NCI-H524 treated with DMSO at 0.1 percent for 48 hours (cell line): Measurements from ENCODE around the gene SECISBP2.
"Not testable (repeated sequence)": the region's sequence is repeated elsewhere in the genome, so short reads cannot be mapped to it uniquely, and the experiment has no call there.

Experiments used
- DNase-seq: peaks from one replicate; lab custom pipeline; 2025; lab: John Stamatoyannopoulos, UW

Gene SECISBP2

DNA sequence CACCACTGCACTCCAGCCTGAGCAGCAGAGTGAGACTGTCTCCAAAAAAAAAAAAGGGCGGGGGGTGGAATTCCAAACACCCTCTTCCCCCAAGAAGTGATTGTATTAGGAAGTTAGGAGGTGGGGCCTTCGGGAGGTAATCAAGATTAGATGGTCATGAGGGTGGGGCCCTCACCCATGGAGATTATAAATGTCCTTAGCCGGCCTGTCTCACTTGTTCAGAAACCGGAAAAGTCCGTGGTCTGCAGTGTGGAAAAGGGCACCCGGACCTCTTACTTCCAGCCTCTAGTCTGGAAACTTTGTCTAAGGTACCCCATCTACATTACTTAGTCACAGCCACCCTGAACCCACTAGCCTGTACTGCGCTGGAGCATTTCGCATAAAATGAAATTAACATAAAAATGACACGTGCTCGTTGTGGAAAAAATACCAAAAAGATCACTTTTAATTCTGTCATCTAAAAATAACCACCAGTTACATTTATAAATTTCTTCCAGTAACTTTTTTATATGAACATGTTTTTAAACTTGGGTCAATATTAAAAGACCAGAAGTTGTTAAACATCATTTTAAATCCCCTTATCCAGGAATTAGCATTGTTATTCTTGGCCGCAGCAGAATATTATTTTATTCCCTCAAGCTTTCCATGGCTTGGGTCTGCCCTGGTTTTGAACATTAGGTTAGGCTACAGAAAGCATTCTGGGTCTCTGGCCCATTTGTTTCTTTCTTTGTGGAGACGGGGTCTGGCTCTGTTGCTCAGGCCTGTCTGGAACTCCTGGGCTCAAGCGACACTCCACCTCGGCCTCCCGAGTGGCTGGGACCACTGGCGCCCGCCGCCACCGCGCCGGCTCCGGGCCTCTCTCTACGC lies 8.5 kb upstream of the SECISBP2 start:
- no peak for DNase-seq

GRCh38 chr9:89310475-89311345 lies 7.6 kb upstream of the SECISBP2 start, which contains the start of gene CKS2:
CKS2 (plus strand) TSS chr9:89311195; CDS start chr9:89311293, 98 bp downstream.
- peak; percentile 74 for DNase-seq

DNA sequence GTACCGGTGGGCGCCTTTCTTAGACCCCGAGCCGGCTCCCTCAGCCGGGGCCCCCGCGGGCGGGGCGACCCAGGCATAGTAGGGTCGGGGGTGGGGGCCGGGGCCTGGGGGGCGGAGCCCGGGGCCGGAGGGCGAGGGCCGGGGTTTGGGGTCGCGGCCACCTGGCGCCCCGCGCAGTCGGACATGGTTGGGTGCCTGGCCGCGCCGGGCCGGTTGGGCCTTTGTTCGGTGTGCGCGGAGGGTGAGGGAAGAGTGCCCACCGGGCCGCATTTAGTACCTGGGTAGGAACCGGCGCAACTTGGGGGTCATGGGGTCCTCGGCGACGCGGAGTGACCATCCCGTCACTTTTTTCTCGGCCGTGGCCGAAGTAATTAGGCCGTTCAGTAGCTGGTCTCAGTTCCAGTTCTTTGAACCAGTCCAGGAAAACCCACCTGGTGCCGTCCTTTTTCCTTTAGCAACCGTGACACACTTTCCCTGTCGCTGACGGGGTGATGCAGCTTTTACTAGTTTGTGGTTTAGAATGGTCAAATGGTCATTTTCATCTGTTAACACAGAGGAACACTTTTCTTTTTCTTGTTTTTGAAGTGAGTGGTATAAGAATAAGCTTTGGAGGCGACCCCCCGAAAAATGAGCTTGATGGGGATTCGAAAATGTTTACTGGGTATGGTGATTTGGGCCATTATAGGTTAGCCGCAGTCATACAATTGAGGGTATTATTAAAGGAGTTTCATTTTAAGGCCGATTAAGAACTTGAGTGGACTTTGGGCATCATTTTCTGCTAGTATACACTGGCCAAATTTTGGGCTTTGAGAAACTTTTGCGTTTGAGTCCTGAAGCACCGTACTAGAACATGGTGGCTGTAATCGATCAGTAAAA lies 6.7 kb upstream of the SECISBP2 start:
- DNase-seq: no peak

- DNase-seq: no peak
Measured at GRCh38 chr9:89312222-89312571, 6.1 kb upstream of the SECISBP2 start.

DNA sequence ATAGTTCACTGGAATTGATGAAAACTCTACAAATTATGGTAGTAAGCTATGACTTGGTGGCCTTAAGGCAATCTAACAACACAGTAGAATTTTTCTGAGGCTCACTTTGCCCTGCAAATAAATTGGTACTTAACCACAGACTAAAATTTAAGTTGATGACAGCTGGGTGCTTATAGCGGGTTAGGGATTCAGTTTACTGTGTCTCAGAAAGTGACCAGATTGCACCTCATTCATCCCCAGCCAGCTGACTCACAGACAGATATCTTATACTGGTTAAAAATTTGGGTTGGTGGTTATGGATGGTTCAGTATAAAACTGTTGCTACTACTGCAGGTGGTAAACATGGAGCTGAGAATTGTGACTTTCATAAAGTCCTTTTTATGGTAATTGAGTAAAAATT lies 4.5 kb upstream of the SECISBP2 start:
- peak; percentile 17 for DNase-seq

- no peak for DNase-seq
Measured at GRCh38 chr9:89314955-89315354, 3.3 kb upstream of the SECISBP2 start.

GRCh38 chr9:89315482-89315881 lies 2.8 kb upstream of the SECISBP2 start:
- DNase-seq: no peak

DNA sequence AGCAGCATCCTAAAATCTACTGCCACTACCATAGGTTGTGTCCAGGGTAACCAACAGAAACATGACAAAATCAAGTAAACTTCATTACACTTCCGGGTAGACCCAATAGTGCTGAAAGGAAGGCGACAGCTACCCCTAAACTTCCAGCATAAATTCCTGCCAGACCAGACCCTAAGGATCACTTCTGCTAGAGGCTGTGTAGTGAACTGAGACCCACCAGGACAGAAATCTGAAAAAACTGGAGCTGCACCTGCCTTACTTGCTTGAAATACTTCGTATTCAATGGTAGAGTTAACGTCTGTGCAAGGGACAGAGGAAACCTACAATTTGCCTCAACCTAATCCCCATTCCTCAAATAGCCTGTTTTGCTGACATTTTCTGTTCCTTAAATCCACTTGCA lies 1.0 kb upstream of the SECISBP2 start:
- no peak for DNase-seq

GRCh38 chr9:89319015-89319905 lies 960 bp downstream of the SECISBP2 start:
- no peak for DNase-seq

DNA sequence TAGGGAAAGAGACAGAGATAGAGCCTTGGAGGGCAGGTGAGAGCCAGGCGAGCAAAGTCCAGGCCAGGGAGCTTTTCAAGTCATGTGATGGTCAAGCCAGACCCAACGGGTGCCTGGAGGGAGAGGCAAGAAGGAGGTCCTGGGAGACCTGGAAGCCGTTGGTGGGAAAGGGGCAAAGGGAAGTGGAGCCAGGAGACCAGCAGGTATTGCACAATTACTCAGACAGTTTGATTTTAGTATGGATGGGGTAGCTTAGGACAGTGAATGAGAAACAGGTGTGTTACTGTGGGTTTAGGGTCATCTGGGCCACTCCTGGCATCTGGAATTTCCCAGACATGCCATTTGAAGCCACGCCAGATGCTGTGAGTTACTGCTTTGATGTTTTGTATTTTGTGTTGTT lies 5.1 kb downstream of the SECISBP2 start:
- DNase-seq: no peak

GRCh38 chr9:89325733-89326132 lies 7.4 kb downstream of the SECISBP2 start:
- DNase-seq: no peak

DNA sequence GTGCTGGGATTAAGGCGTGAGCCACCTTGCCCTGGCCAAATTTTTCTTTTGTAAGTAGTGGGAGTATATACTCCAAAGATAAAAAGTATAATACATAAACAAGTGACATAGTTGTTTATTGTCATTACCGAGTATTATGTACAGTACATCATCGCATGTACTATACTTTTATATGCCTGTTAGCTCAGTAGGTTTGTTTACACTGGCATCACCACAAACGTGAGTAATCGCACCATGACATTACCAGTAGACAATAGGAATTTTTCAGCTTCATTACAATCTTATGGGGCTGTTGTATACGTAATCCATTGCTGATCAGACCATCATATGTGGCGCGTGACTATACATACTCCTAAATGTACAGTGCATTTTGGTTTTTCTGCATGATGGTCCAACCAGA lies 9.8 kb downstream of the SECISBP2 start:
- DNase-seq: no peak

GRCh38 chr9:89329917-89330316 lies 11.6 kb downstream of the SECISBP2 start:
- DNase-seq: no peak

- DNase-seq: no peak
Measured at GRCh38 chr9:89330513-89330912, 12.2 kb downstream of the SECISBP2 start.

GRCh38 chr9:89339807-89340206 lies 21.5 kb downstream of the SECISBP2 start:
- DNase-seq: no peak

DNA sequence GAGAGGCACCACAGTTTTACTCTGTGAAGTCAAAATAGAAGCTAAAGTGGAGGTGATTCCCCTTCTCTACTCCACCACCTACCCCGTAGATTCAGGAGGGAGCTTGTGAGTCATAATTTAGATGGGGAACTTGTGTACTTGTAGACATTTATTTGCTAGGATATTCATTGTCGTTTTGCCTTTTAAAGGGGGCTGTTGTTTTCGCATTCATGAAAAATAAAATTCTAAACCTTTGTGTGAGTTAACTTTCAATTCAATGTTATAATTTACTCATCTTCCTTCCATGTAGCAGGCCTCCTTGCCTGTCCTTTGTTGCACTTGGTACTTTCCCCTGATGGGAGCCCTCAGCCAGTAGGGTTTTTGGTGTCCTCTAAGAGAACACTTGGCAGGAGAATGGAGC lies 22.0 kb downstream of the SECISBP2 start:
- DNase-seq: no peak

- DNase-seq: no peak
Measured at GRCh38 chr9:89342213-89342612, 23.9 kb downstream of the SECISBP2 start.

- DNase-seq: no peak
Measured at GRCh38 chr9:89342948-89343347, 24.6 kb downstream of the SECISBP2 start.

- DNase-seq: not testable (repeated sequence)
Measured at GRCh38 chr9:89343812-89344211, 25.5 kb downstream of the SECISBP2 start.

- no peak for DNase-seq
Measured at GRCh38 chr9:89345476-89345875, 27.2 kb downstream of the SECISBP2 start.

GRCh38 chr9:89346696-89347095 lies 28.4 kb downstream of the SECISBP2 start:
- DNase-seq: no peak
